ENCODE measurements around the gene C9orf78. TPM values are rescaled to one million over a fixed set of nuclear protein-coding genes. Genes with fewer than 3 reads are reported as not detected.

C9orf78 gene
- total RNA-seq, 6 donors from 2014 or later, result 17.8 to 66.6 (median 36.5) TPM

GRCh38 chr9:129811967-129812363, 23.1 kb downstream of the C9orf78 start:
- 89 to 91% methylated on average over 6 of the region's 6 CpGs for WGBS, 2 donors
- H3K36me3 ChIP-seq, result peaks cover 0 to 90% (median 63%) of the 10 kb centered on the region in 4 donors
- DNase-seq, result no peak
- no peaks in the 10 kb centered on the region for H3K4me1 ChIP-seq
- no peak for TF ChIP-seq EP300 (IDR thresholded peaks at IDR 0.05)
- TF ChIP-seq CTCF (IDR thresholded peaks at IDR 0.05), result no peak
- TF ChIP-seq POLR2AphosphoS5 (IDR thresholded peaks at IDR 0.05), result no peak
- no peak for TF ChIP-seq POLR2A (IDR thresholded peaks at IDR 0.05)
- no peaks in the 10 kb centered on the region for H3K27me3 ChIP-seq
- no peak overlapping the region for H3K27ac ChIP-seq
- H3K4me3 ChIP-seq, result no peak overlapping the region
- ATAC-seq (ENCODE audit: low FRiP score in 2 of 2), result no peak
- no peaks in the 10 kb centered on the region for H3K9me3 ChIP-seq

- WGBS, 2 donors, result 88 to 89% methylated on average over 6 of the region's 6 CpGs
These were observed 24.3 kb downstream of the C9orf78 start for GRCh38 chr9:129810788-129811187.

GRCh38 chr9:129810116-129810515, 25.0 kb downstream of the C9orf78 start:
- ATAC-seq (ENCODE audit: low FRiP score in 2 of 2) (no peak), DNase-seq (peak in 1 of 2 donors; percentile 44)
- Histone ChIP-seq H3K9me3 (no peaks in the 10 kb centered on the region), H3K4me1 (peaks cover 0 to 15% (median 3%) of the 10 kb centered on the region in 4 donors), H3K4me3 (no peak overlapping the region), H3K36me3 (peaks cover 0 to 74% (median 46%) of the 10 kb centered on the region in 4 donors), H3K27ac (no peak overlapping the region), H3K27me3 (no peaks in the 10 kb centered on the region)
- no peak for TF ChIP-seq POLR2AphosphoS5 (IDR thresholded peaks at IDR 0.05)
- 90 to 97% methylated on average over 7 to 11 of the region's 11 CpGs for WGBS, 2 donors

More at GRCh38 chr9:129810788-129811187, 24.3 kb downstream of the C9orf78 start:
- no peak for ATAC-seq (ENCODE audit: low FRiP score in 2 of 2)
- no peak overlapping the region for H3K4me3 ChIP-seq
- H3K27me3 ChIP-seq, result no peaks in the 10 kb centered on the region
- TF ChIP-seq POLR2A (IDR thresholded peaks at IDR 0.05), result no peak
- no peak for TF ChIP-seq EP300 (IDR thresholded peaks at IDR 0.05)
- no peak for TF ChIP-seq POLR2AphosphoS5 (IDR thresholded peaks at IDR 0.05)
- no peak for TF ChIP-seq CTCF (IDR thresholded peaks at IDR 0.05)
- no peaks in the 10 kb centered on the region for H3K9me3 ChIP-seq
- H3K27ac ChIP-seq, result no peak overlapping the region
- H3K4me1 ChIP-seq, result peaks cover 0 to 10% (median 2%) of the 10 kb centered on the region in 4 donors
- no peak for DNase-seq
- H3K36me3 ChIP-seq, result peaks cover 0 to 81% (median 52%) of the 10 kb centered on the region in 4 donors

- Histone ChIP-seq H3K4me3 (no peak overlapping the region), H3K36me3 (peaks cover 0 to 66% (median 43%) of the 10 kb centered on the region in 4 donors), H3K27me3 (no peaks in the 10 kb centered on the region), H3K4me1 (peaks cover 2 to 16% (median 4%) of the 10 kb centered on the region in 4 donors), H3K27ac (no peak overlapping the region), H3K9me3 (no peaks in the 10 kb centered on the region)
- TF ChIP-seq EP300 (IDR thresholded peaks at IDR 0.05) (no peak), POLR2AphosphoS5 (IDR thresholded peaks at IDR 0.05) (no peak), CTCF (IDR thresholded peaks at IDR 0.05) (no peak), POLR2A (IDR thresholded peaks at IDR 0.05) (no peak)
- 72 to 85% methylated on average over 11 of the region's 11 CpGs for WGBS, 2 donors
- ATAC-seq (ENCODE audit: low FRiP score in 2 of 2) (no peak), DNase-seq (no peak)
These were observed 25.7 kb downstream of the C9orf78 start for GRCh38 chr9:129809346-129809745.

GRCh38 chr9:129806061-129806460, 29.0 kb downstream of the C9orf78 start:
- H3K27me3 ChIP-seq, result no peaks in the 10 kb centered on the region
- H3K9me3 ChIP-seq, result no peaks in the 10 kb centered on the region
- no peak overlapping the region for H3K4me3 ChIP-seq
- DNase-seq, result no peak
- TF ChIP-seq CTCF (IDR thresholded peaks at IDR 0.05), result no peak
- TF ChIP-seq POLR2A (IDR thresholded peaks at IDR 0.05), result no peak
- TF ChIP-seq EP300 (IDR thresholded peaks at IDR 0.05), result no peak
- TF ChIP-seq POLR2AphosphoS5 (IDR thresholded peaks at IDR 0.05), result no peak
- peak overlapping the region in 2 of 4 donors; percentile 13 to 35 for H3K27ac ChIP-seq
- H3K4me1 ChIP-seq, result peaks cover 10 to 30% (median 13%) of the 10 kb centered on the region in 4 donors
- 41 to 70% methylated on average over 4 of the region's 4 CpGs for WGBS, 2 donors
- ATAC-seq (ENCODE audit: low FRiP score in 2 of 2), result no peak
- peaks cover 0 to 36% (median 26%) of the 10 kb centered on the region in 4 donors for H3K36me3 ChIP-seq

All from upper lobe of left lung (tissue), 6 donors.